Measurements from ENCODE around the gene PLAAT3.

- TF ChIP-seq CTCF (conservative IDR thresholded peaks at IDR 0.05; ENCODE audit: low read depth, low read length) (no peak), EZH2 (IDR thresholded peaks at IDR 0.05; ENCODE audit: borderline replicate concordance, low read depth, low read length, poor library complexity, severe bottlenecking) (no peak)
Observed at GRCh38 chr11:63610604-63611394, 3.4 kb downstream of the PLAAT3 start.

Data from A673 (cell line).